HepG2 (cell line): ENCODE measurements around the gene FAM117B. TPM values are rescaled to one million over a fixed set of nuclear protein-coding genes. Genes with fewer than 3 reads are reported as not detected.
A peak's percentile ranks its signal among the peaks of the same experiment; 100 is the strongest.

Source experiments
- ARNTL ChIP-seq: sonication (generic); formaldehyde crosslinking; IDR thresholded peaks from 2 replicates; pipeline ENCODE4 v1.4.0; 2020; ENCODE audit warnings: mild to moderate bottlenecking, missing genetic modification reagents
- ASH2L ChIP-seq: fragments of 300-600, 200-600 bp; sonication (generic); IDR thresholded peaks from 2 replicates; pipeline ENCODE4 v1.7.0; 2017; ENCODE audit warnings: low read depth, mild to moderate bottlenecking, moderate library complexity, mixed read lengths, low read length; ENCODE audit not compliant: insufficient read length
- ATAD3A ChIP-seq: sonication (generic); formaldehyde crosslinking; IDR thresholded peaks from 2 replicates; pipeline ENCODE4 v1.4.0; 2020; ENCODE audit warnings: missing genetic modification reagents
- ATF6 ChIP-seq: sonication (generic); formaldehyde crosslinking; conservative IDR thresholded peaks from 2 replicates; pipeline ENCODE4 v1.4.0; 2020; ENCODE audit warnings: missing genetic modification reagents
- CEBPZ ChIP-seq: IDR thresholded peaks from 2 replicates; pipeline ENCODE4 v1.6.1; 2012; ENCODE audit warnings: low read length, improper control_type of control experiment
- FOXC1 ChIP-seq: sonication (generic); formaldehyde crosslinking; IDR thresholded peaks from 2 replicates; pipeline ENCODE4 v1.8.0; 2022; ENCODE audit warnings: mild to moderate bottlenecking, missing genetic modification reagents, borderline replicate concordance
- FOXK1 ChIP-seq: sonication (generic); formaldehyde crosslinking; IDR thresholded peaks from 2 replicates; pipeline ENCODE4 v1.4.0; 2020; ENCODE audit warnings: low read depth, missing genetic modification reagents, borderline replicate concordance
- PHB2 ChIP-seq: fragments of 450-650 bp; IDR thresholded peaks from 2 replicates; pipeline ENCODE4 v1.6.1; 2018; ENCODE audit not compliant: partially characterized antibody
- POLR2G ChIP-seq: fragments of 200-400 bp; formaldehyde crosslinking; IDR thresholded peaks from 2 replicates; pipeline ENCODE4 v1.6.1; 2018; ENCODE audit warnings: mild to moderate bottlenecking, low read depth, low read length, moderate library complexity
- RAD51 ChIP-seq: fragments of 450-650 bp; IDR thresholded peaks from 2 replicates; pipeline ENCODE4 v1.6.1; 2016; ENCODE audit warnings: borderline replicate concordance
- RFX1 ChIP-seq: fragments of 450-650 bp; IDR thresholded peaks from 2 replicates; pipeline ENCODE4 v1.6.1; 2017
- TSC22D2 ChIP-seq: sonication (generic); formaldehyde crosslinking; IDR thresholded peaks from 2 replicates; pipeline ENCODE4 v1.5.1; 2020; ENCODE audit warnings: missing genetic modification reagents, mild to moderate bottlenecking, borderline replicate concordance
- U2AF2 ChIP-seq: fragments of 200-400 bp; formaldehyde crosslinking; IDR thresholded peaks from 2 replicates; pipeline ENCODE4 v1.6.1; 2017; ENCODE audit warnings: low read depth, mild to moderate bottlenecking, low read length
- ZBTB38 ChIP-seq: sonication (generic); formaldehyde crosslinking; IDR thresholded peaks from 2 replicates; pipeline ENCODE4 v1.5.1; 2020; ENCODE audit warnings: mild to moderate bottlenecking, missing genetic modification reagents
- ZBTB7B ChIP-seq: sonication (generic); formaldehyde crosslinking; IDR thresholded peaks from 2 replicates; pipeline ENCODE4 v1.4.0; 2020; ENCODE audit warnings: missing genetic modification reagents
- ZNF160 ChIP-seq: sonication (generic); formaldehyde crosslinking; IDR thresholded peaks from 2 replicates; pipeline ENCODE4 v1.8.0; 2022; ENCODE audit warnings: mild to moderate bottlenecking, inconsistent platforms, missing genetic modification reagents
- ZNF253 ChIP-seq: sonication (generic); formaldehyde crosslinking; IDR thresholded peaks from 2 replicates; pipeline ENCODE4 v1.8.0; 2022; ENCODE audit warnings: mild to moderate bottlenecking, missing genetic modification reagents, borderline replicate concordance
- ZNF431 ChIP-seq: sonication (generic); formaldehyde crosslinking; IDR thresholded peaks from 2 replicates; pipeline ENCODE4 v1.9.0; 2022; ENCODE audit warnings: missing genetic modification reagents, low read depth, mild to moderate bottlenecking, borderline replicate concordance
- ZNF446 ChIP-seq: sonication (generic); formaldehyde crosslinking; IDR thresholded peaks from 2 replicates; pipeline ENCODE4 v1.5.0; 2020; ENCODE audit warnings: mild to moderate bottlenecking, missing genetic modification reagents
- ZNF781 ChIP-seq: sonication (generic); formaldehyde crosslinking; IDR thresholded peaks from 2 replicates; pipeline ENCODE4 v1.5.1; 2020; ENCODE audit warnings: borderline replicate concordance, mild to moderate bottlenecking, missing genetic modification reagents; ENCODE audit errors: not compliant biosample characterization
- ZSCAN21 ChIP-seq: sonication (generic); formaldehyde crosslinking; IDR thresholded peaks from 2 replicates; pipeline ENCODE4 v1.8.0; 2022; ENCODE audit warnings: mild to moderate bottlenecking, missing genetic modification reagents, moderate library complexity, borderline replicate concordance
- ZSCAN9 ChIP-seq: IDR thresholded peaks from 2 replicates; pipeline ENCODE4 v1.6.1; 2016; ENCODE audit warnings: borderline replicate concordance
- polyA plus RNA-seq, 8 experiments: library from polyadenylated mRNA; depleted of rRNA in 3 of 8; stranded (reverse) in 7 of 8; unstranded in 1 of 8; fragments of >200 nt; fragmentation: Illumina TruSeq in 4 of 8; extraction: Trizol in 4 of 8; gene quantifications; 2 replicates each; pipeline versions ENCODE4 v1.2.1 to v1.2.3, GENCODE V29; 2011 to 2016; ENCODE audit warnings: low read depth in 4 of 8, missing spikeins in 1 of 8, mixed read lengths in 1 of 8; ENCODE audit not compliant: insufficient read depth in 1 of 8
- total RNA-seq, 5 experiments: library from RNA; depleted of rRNA; stranded (reverse); fragments of >200 nt; fragmentation: Illumina TruSeq; extraction: Trizol; gene quantifications; 2 replicates each; pipeline ENCODE4 v1.2.3, GENCODE V29; 2016; ENCODE audit warnings: low read depth in 1 of 5
- TF ChIP-seq, protein P1 (sequence below): sonication (generic); formaldehyde crosslinking; IDR thresholded peaks from 2 replicates; pipeline ENCODE4 v1.8.1; 2023; ENCODE audit warnings: missing genetic modification reagents, inconsistent platforms, borderline replicate concordance

The FAM117B gene
- total and polyA plus RNA-seq, 2 of the 13 experiments (the other 11 are each of a cell fraction or from before 2014, with no cell fraction given): 5.8 to 11.0 TPM

DNA sequence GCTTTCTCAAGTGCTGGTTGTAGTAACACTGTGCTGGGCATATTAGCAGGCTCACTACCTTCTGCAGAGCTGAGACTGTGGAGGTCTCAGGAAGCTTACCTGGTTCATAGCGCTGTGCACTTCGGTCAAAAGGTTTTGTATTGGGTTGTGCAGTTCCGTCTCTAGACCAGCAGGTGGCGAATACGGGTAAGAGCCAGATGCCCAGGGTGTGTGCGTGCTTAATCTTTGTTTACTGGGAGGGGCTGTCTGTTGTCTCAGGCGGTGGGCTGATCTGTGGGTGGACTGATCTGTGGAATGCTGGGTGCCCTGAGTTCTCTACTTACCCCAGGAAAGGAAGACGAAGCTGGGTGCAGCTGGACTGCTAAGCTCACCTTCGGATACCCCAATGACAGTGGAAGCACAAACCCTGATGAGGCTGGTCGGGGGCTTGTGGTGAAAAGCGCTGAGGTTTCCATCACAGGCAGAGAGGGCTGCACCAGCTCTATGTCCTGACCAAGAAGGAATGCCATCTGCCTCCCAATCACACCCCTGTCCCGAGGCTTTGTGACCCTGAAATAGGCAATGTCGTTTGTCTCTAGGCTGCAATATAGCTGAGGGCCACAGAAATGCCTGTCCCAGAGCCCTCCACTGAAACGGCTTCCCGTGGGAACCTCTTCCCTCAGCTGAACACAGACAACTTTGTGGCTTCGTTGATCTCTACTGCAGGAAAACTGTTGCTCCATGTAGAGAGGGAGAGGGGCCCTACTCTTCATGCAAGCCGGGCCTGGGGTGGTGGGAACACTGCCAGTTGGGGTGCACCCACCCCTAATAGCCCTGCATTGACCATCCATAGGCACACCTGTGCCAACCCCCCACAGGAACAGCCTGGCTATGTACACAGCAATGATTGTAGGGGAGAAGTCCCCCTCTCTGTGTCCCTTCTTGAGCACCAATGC, 45.9 kb upstream of the FAM117B start (continued):
- no peak for TF ChIP-seq ATF6 (CRISPR knock-in tag)
- TF ChIP-seq ZSCAN21 (CRISPR knock-in tag): peak; percentile 37; the same call in 1 of the 2 replicates
- TF ChIP-seq FOXK1 (CRISPR knock-in tag): peak; percentile 90
- no peak for TF ChIP-seq PHB2
- TF ChIP-seq ZNF446 (CRISPR knock-in tag): no peak
- TF ChIP-seq, protein P1, sequence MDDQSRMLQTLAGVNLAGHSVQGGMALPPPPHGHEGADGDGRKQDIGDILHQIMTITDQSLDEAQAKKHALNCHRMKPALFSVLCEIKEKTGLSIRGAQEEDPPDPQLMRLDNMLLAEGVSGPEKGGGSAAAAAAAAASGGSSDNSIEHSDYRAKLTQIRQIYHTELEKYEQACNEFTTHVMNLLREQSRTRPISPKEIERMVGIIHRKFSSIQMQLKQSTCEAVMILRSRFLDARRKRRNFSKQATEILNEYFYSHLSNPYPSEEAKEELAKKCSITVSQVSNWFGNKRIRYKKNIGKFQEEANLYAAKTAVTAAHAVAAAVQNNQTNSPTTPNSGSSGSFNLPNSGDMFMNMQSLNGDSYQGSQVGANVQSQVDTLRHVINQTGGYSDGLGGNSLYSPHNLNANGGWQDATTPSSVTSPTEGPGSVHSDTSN (CRISPR knock-in tag): no peak
- TF ChIP-seq ZNF781 (CRISPR knock-in tag): peak; percentile 56
- TF ChIP-seq U2AF2: no peak
- peak; percentile 83; the same call in 1 of the 2 replicates for TF ChIP-seq FOXC1 (CRISPR knock-in tag)
- 0 out of 2 replicates have a peak, but pooled peaks have one; percentile 25 for TF ChIP-seq POLR2G
- TF ChIP-seq ZBTB7B: peak; percentile 91
- no peak; the same call in 1 of the 2 replicates for TF ChIP-seq ZNF160
- 0 out of 2 replicates have a peak, but pooled peaks have one; percentile 38 for TF ChIP-seq ARNTL (CRISPR knock-in tag)
- no peak for TF ChIP-seq ATAD3A (CRISPR knock-in tag)
- no peak for TF ChIP-seq CEBPZ
- no peak for TF ChIP-seq RAD51
- 0 out of 2 replicates have a peak, but pooled peaks have one; percentile 55 for TF ChIP-seq TSC22D2 (CRISPR knock-in tag)
- no peak for TF ChIP-seq ZSCAN9 (CRISPR knock-in tag)
- peak; percentile 41; the same call in 1 of the 2 replicates for TF ChIP-seq ZBTB38
- TF ChIP-seq ZNF253: no peak
- no peak for TF ChIP-seq RFX1
- TF ChIP-seq ZNF431 (CRISPR knock-in tag): peak; percentile 83; the same call in 1 of the 2 replicates
- peak; percentile 26 for TF ChIP-seq ASH2L
